ENCODE results near the gene MRGPRD. TPM values are rescaled to one million over a fixed set of nuclear protein-coding genes. Genes with fewer than 3 reads are reported as not detected.
"Not testable (repeated sequence)": the region's sequence is repeated elsewhere in the genome, so short reads cannot be mapped to it uniquely, and the experiment has no call there.

Gene MRGPRD
- total RNA-seq, 2 donors from 2014 or later = not detected

DNA sequence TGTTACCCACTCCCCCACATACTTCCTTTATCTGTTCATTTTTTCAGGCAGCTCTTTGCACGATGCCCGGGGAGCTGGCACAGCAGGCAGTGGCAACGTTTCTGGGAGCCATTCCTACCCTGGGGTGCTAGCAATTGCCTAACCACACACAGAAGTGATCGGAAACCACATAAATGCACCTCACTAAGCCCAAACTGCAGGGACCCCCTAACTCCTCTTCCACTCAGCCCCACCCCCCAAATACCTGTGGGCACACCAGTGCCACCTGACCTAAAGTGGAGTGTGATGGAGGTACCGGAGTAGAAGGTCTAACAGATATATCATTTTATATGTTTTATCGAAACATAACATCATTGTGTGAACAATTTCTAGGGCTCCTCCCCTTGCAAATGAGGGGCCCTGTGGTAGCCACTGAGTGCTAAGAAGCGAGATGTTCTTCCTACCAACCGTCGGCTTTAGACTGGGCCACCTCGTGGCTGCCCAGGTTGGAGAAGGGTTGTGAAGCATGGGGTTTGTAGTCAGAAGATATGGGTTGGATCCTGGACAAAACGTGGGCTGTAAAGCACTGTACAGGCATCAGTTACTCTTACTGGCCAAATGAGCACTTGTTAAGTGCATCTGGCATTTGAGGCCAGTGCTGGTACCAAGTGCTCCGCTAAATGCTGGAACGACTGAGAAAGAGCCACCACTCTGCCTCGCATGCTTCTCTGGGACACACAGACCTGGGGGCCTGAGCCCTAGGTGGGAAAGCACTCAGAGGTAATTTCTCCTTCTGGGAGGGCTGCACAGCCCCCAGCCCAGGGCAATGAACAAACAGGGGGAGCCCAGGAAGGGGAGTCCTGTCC lies 2.8 kb downstream of the MRGPRD start:
- H3K36me3 Mint-ChIP-seq (ENCODE audit: insufficient read depth in 2 of 2) = no peaks in the 10 kb centered on the region
- no peak overlapping the region for H3K4me3 Mint-ChIP-seq
- H3K27ac Mint-ChIP-seq = no peak overlapping the region
- peaks cover 6% of the 10 kb centered on the region for H3K27me3 Mint-ChIP-seq (ENCODE audit: low read depth)
- no peak for DNase-seq
- ATAC-seq (replicated peaks in 1 of 2) = no peak
- peaks cover 4% of the 10 kb centered on the region for H3K4me1 Mint-ChIP-seq (ENCODE audit: low read depth)
- H3K9me3 Mint-ChIP-seq = peaks cover 0 to 3% of the 10 kb centered on the region in 2 donors

DNA sequence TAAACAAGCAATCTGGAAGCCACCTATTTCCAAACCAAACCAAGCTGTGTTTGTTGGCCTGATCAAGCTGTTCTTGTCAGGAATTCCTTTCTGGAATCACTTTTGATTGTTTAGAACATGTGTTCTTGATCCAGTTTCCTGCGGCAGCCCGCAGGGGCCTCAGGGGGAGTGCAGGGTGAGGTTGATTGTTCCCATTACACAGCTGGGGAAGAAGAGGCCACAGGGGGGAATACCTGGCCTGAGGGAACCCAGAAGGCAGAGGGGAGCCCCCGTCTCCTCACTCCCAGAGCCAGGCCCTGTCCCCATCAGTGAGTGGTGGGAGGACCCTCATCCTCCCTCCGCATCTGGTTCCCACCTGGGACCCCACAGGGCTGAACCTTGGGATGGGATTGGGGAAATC lies 4.2 kb downstream of the MRGPRD start:
- H3K27me3 Mint-ChIP-seq (ENCODE audit: low read depth) = no peaks in the 10 kb centered on the region
- H3K27ac Mint-ChIP-seq = no peak overlapping the region
- no peaks in the 10 kb centered on the region for H3K9me3 Mint-ChIP-seq
- no peak for DNase-seq
- peaks cover 4% of the 10 kb centered on the region for H3K4me1 Mint-ChIP-seq (ENCODE audit: low read depth)
- H3K4me3 Mint-ChIP-seq = no peak overlapping the region
- H3K36me3 Mint-ChIP-seq (ENCODE audit: insufficient read depth in 2 of 2) = no peaks in the 10 kb centered on the region
- ATAC-seq (replicated peaks in 1 of 2) = no peak

GRCh38 chr11:68976095-68976494 lies 4.7 kb downstream of the MRGPRD start:
- no peak overlapping the region for H3K4me3 Mint-ChIP-seq
- no peaks in the 10 kb centered on the region for H3K27me3 Mint-ChIP-seq (ENCODE audit: low read depth)
- no peaks in the 10 kb centered on the region for H3K36me3 Mint-ChIP-seq (ENCODE audit: insufficient read depth in 2 of 2)
- no peaks in the 10 kb centered on the region for H3K9me3 Mint-ChIP-seq
- peaks cover 4% of the 10 kb centered on the region for H3K4me1 Mint-ChIP-seq (ENCODE audit: low read depth)
- no peak for ATAC-seq (replicated peaks in 1 of 2)
- no peak overlapping the region for H3K27ac Mint-ChIP-seq
- DNase-seq = no peak

GRCh38 chr11:68974421-68975194 lies 6.2 kb downstream of the MRGPRD start:
- Mint-ChIP-seq H3K4me1 (ENCODE audit: low read depth) (peaks cover 4% of the 10 kb centered on the region), H3K36me3 (ENCODE audit: insufficient read depth in 2 of 2) (no peaks in the 10 kb centered on the region), H3K27ac (no peak overlapping the region), H3K9me3 (no peaks in the 10 kb centered on the region), H3K27me3 (ENCODE audit: low read depth) (no peaks in the 10 kb centered on the region), H3K4me3 (no peak overlapping the region)
- ATAC-seq (replicated peaks in 1 of 2) (peak; percentile 75 to 84), DNase-seq (peak; percentile 15 to 19)

DNA sequence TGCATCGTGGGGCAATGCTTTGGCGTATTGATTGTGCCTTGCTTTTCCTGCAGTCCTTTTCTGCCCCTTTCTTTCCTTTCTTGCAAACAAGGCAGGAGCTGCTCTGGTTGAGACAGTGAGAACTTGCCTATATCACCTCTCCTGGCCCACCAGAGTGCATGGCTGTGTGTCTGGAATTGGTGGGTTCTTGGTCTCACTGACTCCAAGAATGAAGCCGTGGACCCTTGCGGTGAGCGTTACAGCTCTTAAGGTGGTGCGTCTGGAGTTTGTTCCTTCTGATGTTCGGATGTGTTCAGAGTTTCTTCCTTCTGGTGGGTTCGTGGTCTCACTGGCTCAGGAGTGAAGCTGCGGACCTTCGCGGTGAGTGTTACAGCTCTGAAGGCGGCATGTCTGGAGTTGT lies 7.1 kb downstream of the MRGPRD start:
- not testable (repeated sequence) for DNase-seq; H3K4me1 Mint-ChIP-seq (ENCODE audit: low read depth); H3K36me3 Mint-ChIP-seq (ENCODE audit: insufficient read depth in 2 of 2); H3K27ac Mint-ChIP-seq; H3K9me3 Mint-ChIP-seq; ATAC-seq (replicated peaks in 1 of 2); H3K4me3 Mint-ChIP-seq; H3K27me3 Mint-ChIP-seq (ENCODE audit: low read depth)

DNA sequence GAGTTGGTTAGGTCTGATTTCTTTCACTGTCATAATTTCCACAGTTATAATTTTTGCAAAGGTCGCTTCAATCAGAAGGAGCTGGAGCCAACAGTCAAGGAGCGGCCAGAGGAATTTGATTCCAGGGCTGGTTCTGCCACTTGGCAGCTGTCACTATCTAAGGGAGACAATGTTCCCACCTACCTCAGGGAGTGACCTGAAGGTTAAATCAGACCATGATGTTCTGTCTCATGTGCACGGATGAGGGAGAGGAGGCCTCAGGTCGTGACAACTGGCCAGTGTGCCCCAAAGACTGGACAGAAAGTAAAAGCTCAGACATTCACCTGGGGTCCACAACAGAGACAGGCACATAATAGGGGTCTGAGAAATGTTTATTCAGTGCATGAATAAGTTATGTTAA lies 7.6 kb downstream of the MRGPRD start:
- no peak for ATAC-seq (replicated peaks in 1 of 2)
- H3K27ac Mint-ChIP-seq = no peak overlapping the region
- peaks cover 4% of the 10 kb centered on the region for H3K4me1 Mint-ChIP-seq (ENCODE audit: low read depth)
- H3K9me3 Mint-ChIP-seq = no peaks in the 10 kb centered on the region
- no peak for DNase-seq
- H3K36me3 Mint-ChIP-seq (ENCODE audit: insufficient read depth in 2 of 2) = no peaks in the 10 kb centered on the region
- H3K4me3 Mint-ChIP-seq = no peak overlapping the region
- H3K27me3 Mint-ChIP-seq (ENCODE audit: low read depth) = no peaks in the 10 kb centered on the region

GRCh38 chr11:68970921-68971636 lies 9.7 kb downstream of the MRGPRD start:
- H3K36me3 Mint-ChIP-seq (ENCODE audit: insufficient read depth in 2 of 2) = no peaks in the 10 kb centered on the region
- no peaks in the 10 kb centered on the region for H3K9me3 Mint-ChIP-seq
- H3K27me3 Mint-ChIP-seq (ENCODE audit: low read depth) = no peaks in the 10 kb centered on the region
- no peak for ATAC-seq (replicated peaks in 1 of 2)
- H3K4me1 Mint-ChIP-seq (ENCODE audit: low read depth) = peaks cover 7% of the 10 kb centered on the region
- no peak overlapping the region for H3K27ac Mint-ChIP-seq
- H3K4me3 Mint-ChIP-seq = no peak overlapping the region
- no peak for DNase-seq

DNA sequence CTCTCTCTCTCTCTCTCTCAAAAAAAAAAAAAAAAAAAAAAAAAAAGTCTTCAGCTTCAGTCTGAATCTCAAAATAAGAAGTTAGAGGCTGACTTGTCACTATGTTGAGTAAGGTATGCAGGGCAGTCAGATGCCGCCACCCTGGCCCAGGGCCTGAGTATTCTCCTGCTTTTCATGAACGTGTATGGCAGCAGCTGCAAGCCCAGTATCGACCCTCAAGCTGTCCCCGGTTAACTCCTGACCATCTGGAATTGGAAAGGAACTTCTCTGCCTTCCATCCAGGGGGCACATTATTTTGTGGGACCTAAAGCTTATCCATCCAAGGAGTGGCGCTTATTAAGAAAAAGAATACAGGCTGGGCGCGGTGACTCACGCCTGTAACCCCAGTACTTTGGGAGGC lies 11.4 kb downstream of the MRGPRD start:
- Mint-ChIP-seq H3K9me3 (no peaks in the 10 kb centered on the region), H3K27me3 (ENCODE audit: low read depth) (no peaks in the 10 kb centered on the region), H3K4me3 (no peak overlapping the region), H3K27ac (no peak overlapping the region), H3K4me1 (ENCODE audit: low read depth) (peaks cover 4% of the 10 kb centered on the region), H3K36me3 (ENCODE audit: insufficient read depth in 2 of 2) (no peaks in the 10 kb centered on the region)
- ATAC-seq (replicated peaks in 1 of 2) (no peak), DNase-seq (no peak)

DNA sequence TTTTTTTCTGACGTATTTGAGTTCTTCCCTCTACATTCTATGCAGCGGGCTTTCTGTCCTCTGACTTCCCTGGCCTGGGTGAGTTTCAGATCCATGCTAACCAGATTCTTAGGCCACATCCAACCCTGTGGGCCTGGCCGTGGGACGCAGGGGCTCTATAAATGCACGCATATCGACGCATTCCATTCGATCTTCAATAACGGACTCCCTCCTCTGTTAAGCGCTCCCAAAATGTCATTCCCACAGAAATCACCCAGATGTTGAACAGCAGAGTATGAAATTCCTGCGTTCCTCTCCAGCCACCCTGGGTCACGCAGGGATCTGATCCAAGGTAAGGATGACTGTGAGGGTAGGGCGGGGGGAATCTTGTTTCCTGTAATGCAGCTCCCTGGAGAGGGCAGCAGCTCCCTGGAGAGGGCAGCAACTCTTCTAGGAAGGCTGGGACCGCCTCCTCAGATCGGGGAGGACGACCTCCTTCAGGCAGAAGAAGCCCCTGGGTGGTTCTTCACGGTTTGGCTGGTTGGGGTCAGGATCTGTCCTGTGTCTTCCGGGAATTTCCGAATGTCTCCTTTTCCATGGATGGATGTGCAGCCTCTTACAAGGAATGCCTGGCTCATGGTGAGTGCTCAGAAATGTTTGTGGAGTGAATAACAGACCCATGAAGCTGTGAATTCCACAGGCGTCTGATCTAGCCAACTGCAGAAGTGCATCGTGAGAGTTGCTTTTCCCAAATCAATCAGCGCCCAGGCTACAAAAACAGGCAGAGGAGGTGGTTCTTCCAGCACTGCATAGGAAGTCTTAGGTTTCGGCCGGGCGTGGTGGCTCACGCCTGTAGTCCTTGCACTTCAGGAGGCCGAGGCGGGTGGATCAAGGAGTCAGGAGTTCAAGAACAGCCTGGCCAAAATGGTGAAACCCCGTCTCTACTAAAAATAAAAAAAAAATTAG lies 12.2 kb downstream of the MRGPRD start:
- H3K27ac Mint-ChIP-seq = no peak overlapping the region
- DNase-seq = no peak

GRCh38 chr11:68966894-68967780 lies 13.6 kb downstream of the MRGPRD start:
- ATAC-seq (replicated peaks in 1 of 2) (no peak), DNase-seq (no peak)
- Mint-ChIP-seq H3K36me3 (ENCODE audit: insufficient read depth in 2 of 2) (peaks cover 0 to 4% of the 10 kb centered on the region in 2 donors), H3K4me1 (ENCODE audit: low read depth) (peaks cover 14% of the 10 kb centered on the region), H3K27me3 (ENCODE audit: low read depth) (no peaks in the 10 kb centered on the region), H3K9me3 (no peaks in the 10 kb centered on the region), H3K27ac (no peak overlapping the region), H3K4me3 (no peak overlapping the region)

More for the DNA sequence above, 12.2 kb downstream of the MRGPRD start:
- peaks cover 0 to 4% of the 10 kb centered on the region in 2 donors for H3K36me3 Mint-ChIP-seq (ENCODE audit: insufficient read depth in 2 of 2)
- no peak overlapping the region for H3K4me3 Mint-ChIP-seq
- no peaks in the 10 kb centered on the region for H3K9me3 Mint-ChIP-seq
- no peaks in the 10 kb centered on the region for H3K27me3 Mint-ChIP-seq (ENCODE audit: low read depth)
- no peak for ATAC-seq (replicated peaks in 1 of 2)
- H3K4me1 Mint-ChIP-seq (ENCODE audit: low read depth) = peaks cover 4% of the 10 kb centered on the region

- DNase-seq (no peak), ATAC-seq (replicated peaks in 1 of 2) (no peak)
- peaks cover 0 to 4% of the 10 kb centered on the region in 2 donors for H3K36me3 Mint-ChIP-seq (ENCODE audit: insufficient read depth in 2 of 2)
- no peaks in the 10 kb centered on the region for H3K27me3 Mint-ChIP-seq (ENCODE audit: low read depth)
- H3K27ac Mint-ChIP-seq = no peak overlapping the region
- peaks cover 14% of the 10 kb centered on the region for H3K4me1 Mint-ChIP-seq (ENCODE audit: low read depth)
- H3K9me3 Mint-ChIP-seq = no peaks in the 10 kb centered on the region
- H3K4me3 Mint-ChIP-seq = no peak overlapping the region
Measured at GRCh38 chr11:68965901-68966853, 14.6 kb downstream of the MRGPRD start.
